SK-N-SH (cell line): ENCODE results near the gene TEPSIN.

Experiments
- EZH2phosphoT487 ChIP-seq: fragments of 200-600 bp; sonication (generic); IDR thresholded peaks from 2 replicates; pipeline ENCODE4 v1.6.1; 2017; ENCODE audit warnings: low read depth, mixed run types, mild to moderate bottlenecking, antibody characterized with exemption, moderate library complexity, borderline replicate concordance
- TF ChIP-seq, protein P1 (sequence below): fragments of 200-600 bp; sonication (generic); IDR thresholded peaks from 2 replicates; pipeline ENCODE4 v1.6.1; 2017; ENCODE audit warnings: antibody characterized with exemption, mild to moderate bottlenecking, moderate library complexity

DNA sequence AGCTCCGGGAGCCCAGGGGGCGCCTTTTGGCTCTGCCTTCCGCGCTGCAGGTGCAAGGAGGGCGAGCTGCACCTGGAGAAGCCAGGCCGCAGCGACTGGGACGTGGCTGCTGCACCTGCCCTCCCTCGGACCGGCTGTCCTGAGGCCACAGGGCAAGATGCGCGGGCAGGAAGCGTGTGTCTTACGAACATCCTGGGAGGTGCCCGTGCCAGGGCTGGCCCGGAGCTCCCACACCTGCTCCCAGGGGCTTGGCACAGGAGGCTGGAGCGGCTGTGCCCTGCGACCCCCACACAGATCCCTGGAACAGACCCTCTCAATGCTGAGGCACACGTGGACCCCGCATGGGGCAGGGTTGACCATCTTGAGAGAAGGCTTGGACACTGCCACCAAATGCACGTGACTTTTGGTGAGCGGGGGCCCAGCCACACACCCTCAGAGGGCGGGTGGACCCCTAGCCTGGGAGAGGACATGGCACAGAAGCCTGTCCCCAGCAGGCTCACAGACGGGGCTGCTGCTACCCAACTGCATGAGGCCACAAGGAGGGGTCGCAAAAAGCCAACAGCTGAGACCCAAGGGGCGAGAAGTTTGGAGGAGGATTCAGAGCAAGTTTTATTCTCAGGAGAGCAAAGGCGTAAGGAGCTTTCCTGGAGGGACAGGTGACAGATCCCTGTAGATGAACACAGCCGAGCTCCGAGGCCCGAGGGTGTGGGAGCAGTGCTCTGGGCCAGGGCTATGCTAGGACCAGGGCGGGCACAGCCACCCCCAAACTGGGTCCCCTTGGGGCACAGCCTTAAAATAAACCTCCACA lies 11.6 kb upstream of the TEPSIN start:
- TF ChIP-seq, protein P1, sequence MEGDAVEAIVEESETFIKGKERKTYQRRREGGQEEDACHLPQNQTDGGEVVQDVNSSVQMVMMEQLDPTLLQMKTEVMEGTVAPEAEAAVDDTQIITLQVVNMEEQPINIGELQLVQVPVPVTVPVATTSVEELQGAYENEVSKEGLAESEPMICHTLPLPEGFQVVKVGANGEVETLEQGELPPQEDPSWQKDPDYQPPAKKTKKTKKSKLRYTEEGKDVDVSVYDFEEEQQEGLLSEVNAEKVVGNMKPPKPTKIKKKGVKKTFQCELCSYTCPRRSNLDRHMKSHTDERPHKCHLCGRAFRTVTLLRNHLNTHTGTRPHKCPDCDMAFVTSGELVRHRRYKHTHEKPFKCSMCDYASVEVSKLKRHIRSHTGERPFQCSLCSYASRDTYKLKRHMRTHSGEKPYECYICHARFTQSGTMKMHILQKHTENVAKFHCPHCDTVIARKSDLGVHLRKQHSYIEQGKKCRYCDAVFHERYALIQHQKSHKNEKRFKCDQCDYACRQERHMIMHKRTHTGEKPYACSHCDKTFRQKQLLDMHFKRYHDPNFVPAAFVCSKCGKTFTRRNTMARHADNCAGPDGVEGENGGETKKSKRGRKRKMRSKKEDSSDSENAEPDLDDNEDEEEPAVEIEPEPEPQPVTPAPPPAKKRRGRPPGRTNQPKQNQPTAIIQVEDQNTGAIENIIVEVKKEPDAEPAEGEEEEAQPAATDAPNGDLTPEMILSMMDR, result no peak
- no peak for TF ChIP-seq EZH2phosphoT487
